SK-N-SH treated with all-trans-retinoic acid at 6 μM for 48 hours (cell line): ENCODE measurements around the gene SLC9A2.

Source experiments
- CREB5 ChIP-seq: fragments of 250-450 bp; sonication (Bioruptor Pico); IDR thresholded peaks from 2 replicates; pipeline ENCODE4 v1.5.1; 2020; ENCODE audit warnings: low read depth, mild to moderate bottlenecking, moderate library complexity
- CSDC2 ChIP-seq: fragments of 250-450 bp; sonication (Bioruptor Pico); IDR thresholded peaks from 2 replicates; pipeline ENCODE4 v1.5.0; 2020; ENCODE audit warnings: mild to moderate bottlenecking, moderate library complexity
- TCF4 ChIP-seq: fragments of 250-450 bp; sonication (Bioruptor Pico); IDR thresholded peaks from 2 replicates; pipeline ENCODE4 v1.8.0; 2021; ENCODE audit warnings: mild to moderate bottlenecking, moderate library complexity, borderline replicate concordance
- ZFP3 ChIP-seq: fragments of 250-450 bp; sonication (Bioruptor Pico); IDR thresholded peaks from 2 replicates; pipeline ENCODE4 v1.5.0; 2020; ENCODE audit warnings: mild to moderate bottlenecking, moderate library complexity
- ZNF8 ChIP-seq: fragments of 450-650 bp; formaldehyde crosslinking; IDR thresholded peaks from 2 replicates; pipeline ENCODE4 v1.5.0; 2020; ENCODE audit warnings: mild to moderate bottlenecking, moderate library complexity

GRCh38 chr2:102620332-102620731 lies 979 bp downstream of the SLC9A2 start:
- no peak for TF ChIP-seq TCF4 (CRISPR knock-in tag)
- TF ChIP-seq CREB5 (CRISPR knock-in tag): no peak
- no peak for TF ChIP-seq ZFP3 (CRISPR knock-in tag)
- no peak for TF ChIP-seq ZNF8 (CRISPR knock-in tag)
- no peak for TF ChIP-seq CSDC2
